GM23338 (cell line): ENCODE results near the gene LAMC2. TPM values are rescaled to one million over a fixed set of nuclear protein-coding genes. Genes with fewer than 3 reads are reported as not detected.

ENCODE experiments used
- ATAC-seq: fragments of 200-7000 bp; cut with Tn5 transposase; 3 replicates; pipeline ENCODE4 v1.9.1; 2020
- DNase-seq: peaks from one replicate; pipeline ENCODE4 v3.0.0-alpha.2; 2015; ENCODE audit warnings: low spot score
- H2AFZ ChIP-seq: fragments of 200-600 bp; sonication (generic); 2 replicates; pipeline ENCODE4 v1.8.0; 2016; ENCODE audit warnings: antibody characterized with exemption, mild to moderate bottlenecking, moderate library complexity
- H3F3A ChIP-seq: fragments of 200-600 bp; sonication (generic); replicated peaks from 2 replicates; pipeline ENCODE4 v1.8.0; 2017; ENCODE audit warnings: antibody characterized with exemption, mixed run types, low read depth
- H3K27ac ChIP-seq: fragments of 200-600 bp; sonication (generic); 2 replicates; pipeline ENCODE4 v1.6.1; 2016; ENCODE audit warnings: low read depth
- H3K27me3 ChIP-seq: fragments of 200-600 bp; sonication (generic); 2 replicates; pipeline ENCODE4 v1.8.0; 2016; ENCODE audit warnings: mild to moderate bottlenecking, mixed run types, moderate library complexity; ENCODE audit not compliant: insufficient read depth
- H3K36me3 ChIP-seq: fragments of 200-600 bp; sonication (generic); 2 replicates; pipeline ENCODE4 v1.8.0; 2016; ENCODE audit warnings: mild to moderate bottlenecking; ENCODE audit not compliant: insufficient read depth
- H3K4me1 ChIP-seq: fragments of 200-600 bp; sonication (generic); 2 replicates; pipeline ENCODE4 v1.8.0; 2016; ENCODE audit warnings: mild to moderate bottlenecking, moderate library complexity; ENCODE audit not compliant: insufficient read depth
- H3K4me2 ChIP-seq: fragments of 200-600 bp; sonication (generic); 2 replicates; pipeline ENCODE4 v1.7.1; 2017; ENCODE audit warnings: mixed run types
- H3K4me3 ChIP-seq: fragments of 200-600 bp; sonication (generic); 2 replicates; pipeline ENCODE4 v1.6.1; 2016; ENCODE audit warnings: mixed run types
- H3K79me2 ChIP-seq: fragments of 200-600 bp; sonication (generic); replicated peaks from 2 replicates; pipeline ENCODE4 v1.8.0; 2017; ENCODE audit warnings: mild to moderate bottlenecking; ENCODE audit not compliant: insufficient read depth
- H3K9me2 ChIP-seq: fragments of 200-600 bp; sonication (generic); 2 replicates; pipeline ENCODE4 v1.8.0; 2017; ENCODE audit not compliant: insufficient read depth
- H4K20me1 ChIP-seq: fragments of 200-600 bp; sonication (generic); replicated peaks from 2 replicates; pipeline ENCODE4 v1.8.0; 2017; ENCODE audit warnings: mild to moderate bottlenecking; ENCODE audit not compliant: insufficient read depth
- H3K27ac Mint-ChIP-seq: 2 replicates; pipeline ENCODE4 v1.8.0; 2020; ENCODE audit warnings: inconsistent platforms, mild to moderate bottlenecking, moderate library complexity, mixed read lengths
- H3K27me3 Mint-ChIP-seq: 3 replicates; pipeline ENCODE4 v1.8.0; 2022; ENCODE audit warnings: low read depth, mild to moderate bottlenecking, moderate library complexity, mixed read lengths, inconsistent platforms; ENCODE audit not compliant: insufficient read depth, poor library complexity
- H3K36me3 Mint-ChIP-seq: 3 replicates; pipeline ENCODE4 v1.8.0; 2021; ENCODE audit warnings: low read depth, mild to moderate bottlenecking, inconsistent platforms, moderate library complexity, mixed read lengths
- H3K4me1 Mint-ChIP-seq: 3 replicates; pipeline ENCODE4 v1.8.0; 2020; ENCODE audit warnings: mild to moderate bottlenecking, inconsistent platforms, mixed read lengths
- H3K4me3 Mint-ChIP-seq: 3 replicates; pipeline ENCODE4 v1.8.0; 2021; ENCODE audit warnings: moderate library complexity, mild to moderate bottlenecking, inconsistent platforms, mixed read lengths
- H3K9me3 Mint-ChIP-seq: 3 replicates; pipeline ENCODE4 v1.8.0; 2020; ENCODE audit warnings: moderate library complexity, mild to moderate bottlenecking, inconsistent platforms, mixed read lengths
- CREB1 ChIP-seq: fragments of 250-450 bp; sonication (Bioruptor Pico); IDR thresholded peaks from 2 replicates; pipeline ENCODE4 v1.5.0; 2020; ENCODE audit warnings: low read depth, mild to moderate bottlenecking, moderate library complexity
- CTCF ChIP-seq, 2 experiments: fragments of 200-600 bp in 1 of 2; sonication (generic) in 1 of 2; conservative IDR thresholded peaks; 2 replicates each; pipeline versions ENCODE4 v1.5.1 to v1.6.1; 2016 to 2017; ENCODE audit warnings: antibody characterized with exemption in 2 of 2, low read depth in 2 of 2, mild to moderate bottlenecking in 2 of 2, moderate library complexity in 1 of 2
- ETS1 ChIP-seq: IDR thresholded peaks from 2 replicates; pipeline ENCODE4 v1.6.1; 2016; ENCODE audit warnings: antibody characterized with exemption
- EZH2 ChIP-seq: fragments of 200-600 bp; sonication (generic); IDR thresholded peaks from one replicate; pipeline ENCODE4 v1.8.0; 2017; ENCODE audit warnings: antibody characterized with exemption, mild to moderate bottlenecking, low read depth; ENCODE audit not compliant: unreplicated experiment
- EZH2phosphoT487 ChIP-seq: fragments of 200-600 bp; sonication (generic); IDR thresholded peaks from one replicate; pipeline ENCODE4 v1.8.1; 2018; ENCODE audit warnings: antibody characterized with exemption; ENCODE audit not compliant: unreplicated experiment
- JUNB ChIP-seq: IDR thresholded peaks from one replicate; pipeline ENCODE4 v1.6.1; 2016; ENCODE audit warnings: antibody characterized with exemption; ENCODE audit not compliant: unreplicated experiment
- NANOG ChIP-seq: IDR thresholded peaks from 2 replicates; pipeline ENCODE4 v1.6.1; 2016; ENCODE audit warnings: antibody characterized with exemption, borderline replicate concordance
- POLR2AphosphoS5 ChIP-seq: IDR thresholded peaks from 2 replicates; pipeline ENCODE4 v1.6.1; 2016; ENCODE audit warnings: antibody characterized with exemption, low read depth
- STAT1 ChIP-seq: IDR thresholded peaks from one replicate; pipeline ENCODE4 v1.6.1; 2016; ENCODE audit warnings: antibody characterized with exemption; ENCODE audit not compliant: unreplicated experiment
- ZNF114 ChIP-seq: fragments of 250-450 bp; sonication (Bioruptor Pico); IDR thresholded peaks from 2 replicates; pipeline ENCODE4 v1.5.0; 2020; ENCODE audit warnings: mild to moderate bottlenecking, moderate library complexity
- ZNF331 ChIP-seq: fragments of 250-450 bp; sonication (Bioruptor Pico); IDR thresholded peaks from 2 replicates; pipeline ENCODE4 v1.5.0; 2020; ENCODE audit warnings: low read depth, mild to moderate bottlenecking, moderate library complexity
- ZNF462 ChIP-seq: fragments of 250-450 bp; sonication (Bioruptor Pico); IDR thresholded peaks from 2 replicates; pipeline ENCODE4 v1.5.0; 2020; ENCODE audit warnings: mild to moderate bottlenecking, moderate library complexity
- polyA plus RNA-seq: library from polyadenylated mRNA; unstranded; fragments of >200 nt; fragmentation: Nextera tagmentation; extraction: Ambion mirVana; gene quantifications from 2 replicates; pipeline ENCODE4 v1.2.1, GENCODE V29; 2016
- total RNA-seq: library from RNA; depleted of rRNA; stranded (reverse); fragments of >200 nt; shearing (Covaris generic); gene quantifications from 2 replicates; pipeline ENCODE4 v1.2.3, GENCODE V29; 2014

Gene LAMC2
- total and polyA plus RNA-seq, 2 experiments from 2014 or later = 4.3 to 19.5 TPM

- H3K27ac Mint-ChIP-seq = peak overlapping the region; percentile 86
- Histone ChIP-seq H4K20me1 (no peaks in the 10 kb centered on the region), H3K9me2 (no peaks in the 10 kb centered on the region), H3K4me1 (peaks cover 36% of the 10 kb centered on the region), H2AFZ (no peak overlapping the region), H3K4me2 (peak overlapping the region; percentile 39), H3K27ac (peak overlapping the region; percentile 62), H3F3A (no peaks in the 10 kb centered on the region), H3K4me3 (no peak overlapping the region), H3K27me3 (no peaks in the 10 kb centered on the region), H3K79me2 (no peaks in the 10 kb centered on the region), H3K36me3 (no peaks in the 10 kb centered on the region)
- DNase-seq (no peak), ATAC-seq (peak; percentile 32; the same call in 2 of the 3 replicates)
- H3K27me3 Mint-ChIP-seq = peaks cover 3% of the 10 kb centered on the region
- TF ChIP-seq EZH2 (no peak), ZNF114 (no peak; the same call in 1 of the 2 replicates), NANOG (0 out of 2 replicates have a peak, but pooled peaks have one; percentile 3), ZNF331 (CRISPR knock-in tag) (no peak), POLR2AphosphoS5 (no peak), ETS1 (no peak), EZH2phosphoT487 (no peak)
- no peaks in the 10 kb centered on the region for H3K9me3 Mint-ChIP-seq
- peaks cover 35% of the 10 kb centered on the region for H3K4me1 Mint-ChIP-seq
- H3K4me3 Mint-ChIP-seq = no peak overlapping the region; the same call in 2 of the 3 replicates
- H3K36me3 Mint-ChIP-seq = no peaks in the 10 kb centered on the region; the same call in 2 of the 3 replicates
Measured at GRCh38 chr1:183195142-183195574, 9.1 kb downstream of the LAMC2 start.

GRCh38 chr1:183197762-183198161 is 11.7 kb downstream of the LAMC2 start:
- Histone ChIP-seq H3K36me3 (no peaks in the 10 kb centered on the region), H2AFZ (no peak overlapping the region), H3K79me2 (no peaks in the 10 kb centered on the region), H3K9me2 (no peaks in the 10 kb centered on the region), H3K27ac (no peak overlapping the region), H3K4me1 (peaks cover 36% of the 10 kb centered on the region), H3K27me3 (no peaks in the 10 kb centered on the region), H3K4me3 (no peak overlapping the region), H4K20me1 (no peaks in the 10 kb centered on the region), H3F3A (no peaks in the 10 kb centered on the region), H3K4me2 (no peak overlapping the region)
- Mint-ChIP-seq H3K9me3 (no peaks in the 10 kb centered on the region), H3K27me3 (no peaks in the 10 kb centered on the region), H3K27ac (no peak overlapping the region), H3K4me1 (peaks cover 35% of the 10 kb centered on the region), H3K36me3 (no peaks in the 10 kb centered on the region; the same call in 2 of the 3 replicates), H3K4me3 (no peak overlapping the region)
- DNase-seq = no peak
- no peak for ATAC-seq
- TF ChIP-seq CREB1 (CRISPR knock-in tag) (no peak), ZNF331 (CRISPR knock-in tag) (no peak), JUNB (no peak), STAT1 (no peak), EZH2 (no peak), CTCF (conservative IDR thresholded peaks at IDR 0.05; ENCODE audit: low read depth in 2 of 2) (no peak), ZNF462 (CRISPR knock-in tag) (no peak), NANOG (no peak), EZH2phosphoT487 (no peak), ETS1 (no peak)
